Islet precursor cell (in vitro differentiated cells): ENCODE results near the gene CDK11B.
A peak's percentile ranks its signal among the peaks of the same experiment; 100 is the strongest.
"Not testable (repeated sequence)": the region's sequence is repeated elsewhere in the genome, so short reads cannot be mapped to it uniquely, and the experiment has no call there.

Experiments used
- DNase-seq: peaks from one replicate; pipeline ENCODE4 v3.0.0-alpha.2; 2018

The CDK11B gene

DNA sequence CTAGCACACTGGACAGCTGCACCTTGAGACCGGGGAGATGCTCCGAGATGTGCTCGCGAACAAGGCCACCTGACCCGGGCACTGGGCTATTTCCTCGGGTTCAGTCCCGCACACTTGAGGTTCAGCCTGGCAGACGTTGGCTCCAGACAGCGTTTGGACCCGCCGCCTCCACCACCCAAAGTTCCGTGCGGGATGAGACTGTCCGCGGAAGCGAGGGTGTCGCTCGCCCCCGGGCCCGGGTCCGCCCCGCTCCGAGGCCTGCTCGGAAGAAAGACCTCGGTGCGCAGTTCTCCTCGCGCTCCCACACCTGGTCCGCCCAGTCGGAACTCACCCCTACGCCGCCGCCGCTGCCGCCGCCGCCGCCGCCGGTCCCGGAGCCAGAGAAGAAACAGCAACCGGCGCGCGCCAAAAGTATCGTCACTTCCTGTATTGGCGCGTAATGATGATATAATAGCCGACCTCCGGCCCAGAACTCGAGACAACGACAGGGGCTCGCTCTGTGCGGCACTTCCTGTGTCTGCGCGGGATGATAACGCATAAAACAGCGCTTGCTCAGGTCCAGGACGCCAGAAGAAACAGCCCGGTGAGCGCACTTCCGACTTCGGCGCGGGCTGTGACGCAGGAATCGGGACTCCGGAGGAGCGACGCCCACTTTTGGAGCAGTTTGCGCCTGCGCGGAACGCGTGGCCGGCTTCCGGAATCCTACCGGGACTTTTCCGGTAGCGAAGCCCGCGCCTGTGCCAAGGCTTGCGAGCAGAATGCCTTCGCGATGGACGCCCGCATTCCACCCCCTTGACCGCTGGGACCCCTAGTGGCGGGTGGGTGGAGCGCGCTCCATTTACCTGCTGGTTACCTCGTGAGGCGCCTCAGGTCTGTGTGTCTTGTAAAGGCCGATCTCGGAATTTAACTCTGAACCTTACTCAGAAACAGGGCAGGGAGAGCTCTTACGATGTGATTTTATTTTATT is at the start of gene CDK11B:
Gene CDK11B (minus strand): TSS at position 422 of the 967 bp plus-strand sequence. CDS start 1,519 bp downstream, outside the sequence.
- DNase-seq = peak; percentile 96

DNA sequence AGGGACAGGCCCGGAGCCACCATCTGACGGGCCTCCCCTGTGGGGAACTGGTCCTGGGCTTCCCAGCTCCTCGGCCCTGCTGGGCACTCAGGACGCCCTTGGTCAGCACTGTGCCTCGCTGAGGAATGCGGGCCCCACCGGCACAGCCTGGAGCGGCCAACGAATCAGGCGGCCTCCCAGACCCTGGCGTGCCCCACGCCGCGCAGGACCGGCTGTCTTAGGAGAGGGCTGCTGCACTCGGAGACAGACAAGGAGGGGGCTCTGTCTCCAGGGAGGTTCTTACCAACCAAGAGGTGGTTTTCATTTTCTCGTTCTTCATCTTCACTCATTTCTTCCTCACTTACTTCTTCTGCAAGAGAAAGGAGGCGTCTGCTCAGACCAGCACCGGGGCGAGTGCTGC is 49.1 kb upstream of the CDK11B start:
- DNase-seq = not testable (repeated sequence)

DNA sequence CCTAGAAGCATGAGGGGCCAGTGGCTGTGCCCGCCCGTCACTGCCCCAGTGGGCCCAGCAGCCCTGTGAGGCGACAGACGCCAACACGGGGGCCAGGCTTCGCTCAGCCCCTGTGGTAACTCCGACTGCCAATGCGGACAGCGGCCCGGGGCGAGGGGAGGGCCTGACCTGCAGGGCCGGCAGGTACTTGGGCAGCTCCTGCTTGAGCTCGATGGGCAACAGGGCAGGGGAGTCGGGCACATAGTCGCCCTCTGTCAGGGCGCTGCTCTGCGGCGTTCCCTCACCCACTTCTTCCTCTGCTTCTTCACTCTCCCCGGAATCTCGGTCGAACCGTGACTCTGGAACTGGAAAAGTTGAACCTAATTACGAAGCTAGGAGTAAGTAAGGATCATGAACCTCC is 48.4 kb upstream of the CDK11B start:
- DNase-seq = not testable (repeated sequence)

DNA sequence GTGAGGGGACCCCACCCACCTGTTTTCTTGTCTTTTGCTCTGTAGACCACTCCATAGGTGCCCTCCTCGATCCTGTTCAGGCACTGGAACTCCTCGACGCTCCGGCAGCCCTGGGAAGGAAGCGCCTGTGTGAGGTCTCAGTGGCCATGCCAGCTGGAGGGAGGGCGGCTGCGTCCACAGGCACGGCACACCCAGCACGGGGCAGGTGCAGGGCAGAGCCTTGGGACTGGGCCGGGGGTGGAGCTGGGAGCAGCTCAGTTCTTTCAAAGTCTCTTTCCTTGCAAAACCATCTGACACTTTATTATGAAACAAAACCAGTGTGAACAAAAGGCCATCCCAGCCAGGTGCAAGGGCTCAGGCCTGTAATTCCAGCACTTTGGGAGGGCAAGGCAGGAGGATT is 46.8 kb upstream of the CDK11B start:
- not testable (repeated sequence) for DNase-seq

DNA sequence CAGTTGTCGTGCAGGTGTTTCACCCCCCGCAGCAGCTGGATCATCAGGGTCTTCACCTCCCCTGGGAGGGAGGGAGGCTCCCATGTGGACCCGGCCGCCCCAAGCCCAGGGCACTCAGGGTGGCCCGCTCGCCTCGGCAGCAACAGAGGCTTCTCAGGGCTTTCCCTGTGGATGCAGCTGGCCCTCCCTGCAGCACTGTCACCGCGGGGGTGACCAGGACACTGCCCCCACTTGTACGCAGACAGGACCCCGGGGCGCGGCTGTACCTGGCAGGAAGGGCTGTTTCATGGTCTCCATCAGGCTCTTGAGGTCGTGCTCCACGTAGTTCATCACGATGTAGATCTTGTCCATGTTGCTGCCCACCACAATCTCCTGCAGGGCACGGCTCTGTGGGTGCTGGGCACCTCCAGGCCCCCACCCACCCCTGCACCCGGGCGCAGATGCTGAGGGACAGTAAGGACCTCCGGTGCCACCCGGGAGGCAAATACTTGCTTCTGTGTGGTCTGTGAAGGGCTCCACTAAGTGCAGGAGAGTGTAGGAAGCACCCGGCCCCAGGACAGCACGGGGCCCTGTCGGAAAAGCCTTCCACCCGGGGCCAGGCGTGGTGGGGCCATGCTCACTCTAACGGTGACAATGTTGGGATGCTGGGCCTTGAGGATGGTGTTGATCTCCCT is 45.6 kb upstream of the CDK11B start:
- DNase-seq = peak; percentile 33

DNA sequence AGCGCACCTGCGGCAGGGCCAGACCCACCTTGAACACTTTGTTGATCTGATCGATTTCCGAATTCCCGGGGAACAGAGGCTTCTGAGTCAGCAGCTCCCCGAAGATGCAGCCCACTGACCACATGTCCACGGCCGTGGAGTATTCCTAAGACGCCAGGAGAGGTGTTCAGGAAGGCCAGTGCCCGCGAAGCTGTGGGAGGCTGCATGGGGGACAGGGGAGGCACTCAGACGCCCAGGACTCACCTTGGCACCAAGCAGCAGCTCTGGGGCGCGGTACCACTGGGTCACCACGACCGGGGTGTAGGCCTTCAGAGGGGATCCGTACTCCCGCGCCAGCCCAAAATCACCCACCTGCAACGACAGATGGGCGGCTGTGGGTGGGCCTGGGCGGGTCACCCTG is 45.0 kb upstream of the CDK11B start:
- DNase-seq = peak; percentile 40

DNA sequence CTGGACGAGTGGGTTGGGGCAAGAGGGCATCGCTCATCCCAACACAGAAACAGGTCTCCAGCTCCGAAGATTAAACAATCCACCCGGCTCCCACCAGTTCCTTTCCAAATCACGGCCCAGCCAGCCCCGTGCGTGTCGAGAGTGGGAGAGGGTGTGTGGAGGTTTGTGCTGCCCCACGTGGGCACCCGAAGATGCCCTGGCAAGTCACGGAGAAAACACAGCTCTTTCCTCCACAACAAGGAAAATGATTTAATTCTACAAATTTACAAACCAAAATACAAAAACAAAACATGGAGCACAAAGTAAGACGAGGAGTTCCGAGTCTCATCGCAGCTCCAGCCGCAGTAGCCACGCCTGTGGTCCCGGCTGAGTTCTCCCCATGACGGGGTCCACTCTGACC is 43.7 kb upstream of the CDK11B start:
- DNase-seq = not testable (repeated sequence)

DNA sequence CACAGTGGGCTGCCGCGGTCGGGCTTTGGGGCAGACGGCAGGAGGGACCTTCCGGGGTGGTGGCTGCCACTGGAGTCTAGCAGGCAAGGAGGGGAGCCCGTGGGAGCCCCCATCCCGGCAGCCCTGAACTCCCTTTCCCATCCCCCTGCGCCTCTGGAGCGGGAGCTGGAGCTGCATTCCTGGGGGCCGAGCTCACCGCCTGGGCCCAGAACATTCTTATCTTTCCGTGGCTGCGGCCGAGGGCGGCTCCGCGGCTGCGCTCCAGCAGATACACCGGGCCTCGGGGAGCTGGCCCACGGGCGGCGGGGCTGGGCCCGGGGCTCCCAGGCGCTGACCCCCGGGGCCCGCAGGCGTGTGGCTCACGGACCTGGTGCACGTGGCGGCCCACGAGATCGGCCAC is 41.8 kb upstream of the CDK11B start:
- DNase-seq = not testable (repeated sequence)

DNA sequence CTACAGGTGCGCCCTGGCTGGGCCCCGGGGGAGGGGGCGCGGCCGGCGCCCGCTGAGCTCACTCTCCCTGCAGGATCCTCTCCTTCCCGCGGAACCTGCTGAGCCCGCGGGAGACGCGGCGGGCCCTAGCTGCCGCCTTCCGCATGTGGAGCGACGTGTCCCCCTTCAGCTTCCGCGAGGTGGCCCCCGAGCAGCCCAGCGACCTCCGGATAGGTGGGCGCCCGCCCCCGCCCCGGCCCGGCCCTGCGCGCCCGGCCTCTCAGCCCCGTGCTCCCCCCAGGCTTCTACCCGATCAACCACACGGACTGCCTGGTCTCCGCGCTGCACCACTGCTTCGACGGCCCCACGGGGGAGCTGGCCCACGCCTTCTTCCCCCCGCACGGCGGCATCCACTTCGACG is 41.3 kb upstream of the CDK11B start:
- not testable (repeated sequence) for DNase-seq

DNA sequence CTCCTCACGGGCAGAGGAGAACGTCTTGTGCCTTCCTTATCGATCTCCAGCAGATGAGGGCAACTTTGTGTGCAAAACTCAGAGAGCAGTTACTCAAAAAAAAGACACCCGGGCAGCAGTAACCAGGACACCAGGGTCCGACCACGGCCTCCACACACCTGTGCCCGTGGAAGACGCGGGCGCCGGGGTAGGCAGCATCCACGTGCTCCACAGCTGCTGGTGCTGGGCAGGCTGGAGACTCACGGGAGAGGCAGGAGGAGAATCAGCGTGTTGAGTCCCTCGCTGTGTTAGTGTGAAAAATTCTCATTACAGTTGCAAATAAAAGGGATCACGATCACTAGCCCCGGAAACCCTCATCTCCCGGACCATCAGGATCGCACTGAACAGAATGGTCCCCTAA is 40.3 kb upstream of the CDK11B start:
- not testable (repeated sequence) for DNase-seq

DNA sequence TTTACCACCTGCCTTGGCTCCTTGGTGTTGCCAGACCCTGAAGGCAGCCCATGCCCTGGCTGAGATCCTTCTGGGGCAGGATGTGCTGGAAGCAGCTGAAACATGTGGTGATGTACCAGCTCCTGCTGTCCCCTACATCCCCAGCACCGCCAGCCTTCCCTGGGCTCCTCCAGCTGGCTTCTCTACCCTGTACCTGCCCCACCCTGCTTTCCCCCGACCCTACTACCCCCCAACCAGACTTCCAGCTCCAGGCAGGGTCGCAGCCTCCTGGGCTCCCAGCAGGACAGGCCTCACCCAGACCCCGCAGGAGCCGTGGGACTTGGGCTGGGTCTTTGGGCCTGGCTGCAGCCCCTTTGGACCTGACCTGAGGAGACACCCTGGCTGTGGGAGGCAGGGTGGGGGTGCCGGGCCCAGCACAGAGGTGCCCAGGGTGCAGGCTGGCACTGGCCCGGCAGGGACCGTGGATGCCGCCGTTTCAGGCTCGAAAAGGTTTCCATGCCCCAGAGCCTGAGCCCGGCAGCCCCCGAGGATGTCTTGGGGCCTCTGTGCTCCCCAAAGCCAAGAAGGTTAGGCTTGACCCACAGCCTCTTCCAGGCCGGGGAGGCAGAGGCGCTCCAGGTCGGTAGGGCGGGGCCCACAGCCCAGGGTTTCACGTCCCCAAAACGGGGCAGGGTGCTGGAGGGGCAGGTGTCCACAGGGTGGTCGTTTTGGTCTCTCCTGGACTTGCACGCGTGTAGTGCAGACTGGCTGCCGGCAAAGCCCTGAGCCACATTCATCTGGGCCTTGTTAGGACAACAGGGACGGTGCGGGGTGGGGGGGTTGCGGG is 38.8 kb upstream of the CDK11B start:
- peak; percentile 38 for DNase-seq

DNA sequence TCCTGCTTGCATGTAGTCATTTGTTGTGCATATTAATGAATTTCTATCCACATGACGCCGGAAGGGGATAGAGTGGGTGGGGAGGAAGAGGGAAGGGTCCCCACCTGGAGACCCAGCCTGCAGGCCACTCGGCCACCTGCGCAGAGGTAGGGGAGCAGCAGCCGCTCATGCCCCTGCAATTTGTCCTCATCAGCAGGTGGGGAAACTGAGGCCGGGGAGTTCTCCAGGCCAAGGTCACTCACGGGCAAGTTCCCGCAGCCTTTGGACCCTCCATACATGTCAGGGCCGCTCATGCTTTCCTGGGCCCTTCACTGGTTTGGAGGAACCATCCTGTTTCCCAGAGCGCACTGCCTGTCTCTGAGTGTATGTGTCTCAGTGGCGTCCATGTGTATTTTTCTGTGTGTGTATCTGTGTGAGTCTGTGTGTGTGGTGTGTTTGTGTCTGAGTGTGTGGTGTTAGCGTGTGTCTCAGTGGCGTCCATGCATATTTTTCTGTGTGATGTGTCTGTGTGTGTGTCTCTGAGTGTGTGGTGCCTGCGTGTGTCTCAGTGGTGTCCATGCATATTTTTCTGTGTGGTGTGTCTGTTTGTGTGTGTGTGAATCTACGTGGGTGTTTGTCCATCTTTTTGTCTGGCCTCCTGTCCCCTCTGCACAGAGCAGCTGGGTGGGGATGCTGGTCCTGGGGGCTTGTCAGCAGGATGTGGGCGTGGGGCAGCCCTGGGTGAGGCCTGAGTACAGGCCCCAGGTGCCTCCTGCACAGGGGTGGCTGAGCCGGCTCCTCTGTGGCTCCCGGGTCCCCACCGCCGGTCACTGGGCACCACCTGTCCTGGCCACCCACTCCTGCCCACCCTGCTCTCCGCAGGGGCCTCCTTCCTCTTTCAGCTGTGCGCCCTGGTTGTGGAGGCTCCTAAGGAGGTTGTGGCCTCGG is 37.9 kb upstream of the CDK11B start:
- DNase-seq = not testable (repeated sequence)

DNA sequence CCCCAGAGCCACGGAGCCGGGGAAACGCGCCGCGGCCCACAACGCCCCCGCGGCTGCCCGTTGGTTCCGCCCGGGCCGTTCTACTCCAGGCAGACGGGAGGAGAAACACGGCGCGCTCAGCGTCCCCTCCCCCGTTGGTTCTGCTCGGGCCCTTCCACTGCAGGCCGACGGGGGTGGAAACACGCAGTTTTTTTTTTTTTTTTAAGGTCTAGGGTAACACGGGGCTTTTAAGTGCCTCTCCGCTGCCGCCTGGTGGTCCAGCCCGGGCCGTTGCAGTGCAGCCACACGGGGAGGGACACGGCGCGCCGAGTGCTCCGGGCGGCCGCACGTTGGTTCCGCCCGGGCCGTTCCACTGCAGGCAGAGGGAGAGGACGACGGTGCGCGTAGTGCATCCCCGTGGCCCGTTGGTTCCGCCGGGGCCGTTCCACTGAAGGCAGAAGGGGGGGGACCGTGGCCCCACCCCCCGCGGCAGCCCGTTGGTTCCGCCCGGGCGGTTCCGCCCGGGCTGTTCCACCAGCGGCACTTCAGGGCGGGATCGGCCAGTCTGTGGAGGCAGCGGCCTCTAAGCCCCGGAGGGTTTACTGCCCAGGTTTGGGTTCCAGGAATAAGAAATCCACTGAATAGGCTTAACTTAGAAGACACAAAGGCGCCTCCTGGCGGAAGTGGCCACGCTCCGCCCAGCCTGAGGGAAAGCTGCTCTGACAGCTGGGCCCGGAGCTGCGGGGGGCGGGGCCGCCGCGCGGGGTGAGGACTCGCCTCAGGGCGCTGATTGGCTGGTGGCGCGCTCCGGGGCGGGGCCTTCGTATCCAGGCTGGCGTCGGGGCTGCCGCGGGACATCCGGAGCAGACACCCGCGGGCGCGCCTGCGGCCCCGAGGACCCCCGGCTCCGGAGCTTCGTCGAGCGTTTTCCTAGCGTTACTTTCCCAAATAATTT is 34.2 kb upstream of the CDK11B start, which contains the start of gene SLC35E2B:
Gene SLC35E2B (minus strand): TSS at position 82 of the 934 bp plus-strand sequence. CDS start 16,096 bp downstream, outside the sequence.
- DNase-seq = peak; percentile 90

DNA sequence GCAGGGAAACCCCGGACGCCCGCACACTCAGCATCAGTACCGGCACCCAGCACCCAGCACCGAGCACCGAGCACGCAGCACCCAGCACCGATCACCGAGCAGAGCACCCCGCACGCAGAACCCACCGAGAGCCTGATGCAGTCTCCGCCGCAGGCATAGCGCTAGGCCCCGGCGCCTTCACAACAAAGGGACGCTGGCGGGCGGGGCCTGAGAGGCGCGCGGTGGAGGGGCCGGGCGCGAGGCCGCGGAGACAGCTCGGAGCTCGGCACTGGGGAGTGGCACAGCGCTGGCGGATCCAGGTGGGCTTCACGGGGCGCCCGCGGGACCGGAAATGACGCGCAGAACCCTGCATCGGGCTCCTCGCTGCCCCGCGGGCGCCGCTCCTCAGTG is 33.5 kb upstream of the CDK11B start:
- DNase-seq = peak; percentile 63

DNA sequence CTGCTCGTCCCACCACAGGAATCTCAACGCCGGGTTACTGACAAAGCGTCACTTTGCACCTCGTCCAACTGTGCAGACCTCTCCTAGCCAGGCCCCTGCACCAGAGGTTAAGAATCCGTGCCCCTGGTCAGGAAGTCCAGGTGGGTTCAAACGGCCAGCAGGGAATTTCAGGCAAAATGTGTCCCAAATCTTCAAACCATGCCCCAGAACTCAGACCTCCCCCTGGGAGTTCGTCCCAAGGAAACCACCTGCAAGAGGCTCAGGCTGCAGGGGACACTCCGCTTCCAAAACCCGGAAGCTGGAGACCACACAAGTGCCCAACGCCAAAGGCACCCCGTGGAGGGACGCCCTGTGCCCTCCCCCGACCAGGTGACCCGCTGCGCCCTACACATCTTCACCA is 32.6 kb upstream of the CDK11B start:
- DNase-seq = not testable (repeated sequence)

DNA sequence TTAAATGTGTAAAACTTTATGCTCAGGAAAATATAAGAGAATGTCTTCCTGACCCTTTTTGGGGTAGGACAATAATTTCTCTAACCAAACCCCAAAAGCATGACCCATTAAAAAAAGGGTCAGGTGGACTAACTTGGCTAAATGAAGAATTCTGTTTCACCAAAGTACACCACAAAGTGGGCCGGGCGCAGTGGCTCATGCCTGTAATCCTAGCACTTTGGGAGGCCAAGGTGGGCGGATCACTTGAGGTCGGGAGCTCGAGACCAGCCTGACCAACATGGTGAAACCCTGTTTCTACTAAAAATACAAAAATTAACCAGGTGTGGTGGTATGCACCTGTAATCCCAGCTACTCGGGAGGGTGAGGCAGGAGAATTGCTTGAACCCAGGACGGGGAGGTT is 30.7 kb upstream of the CDK11B start:
- not testable (repeated sequence) for DNase-seq

DNA sequence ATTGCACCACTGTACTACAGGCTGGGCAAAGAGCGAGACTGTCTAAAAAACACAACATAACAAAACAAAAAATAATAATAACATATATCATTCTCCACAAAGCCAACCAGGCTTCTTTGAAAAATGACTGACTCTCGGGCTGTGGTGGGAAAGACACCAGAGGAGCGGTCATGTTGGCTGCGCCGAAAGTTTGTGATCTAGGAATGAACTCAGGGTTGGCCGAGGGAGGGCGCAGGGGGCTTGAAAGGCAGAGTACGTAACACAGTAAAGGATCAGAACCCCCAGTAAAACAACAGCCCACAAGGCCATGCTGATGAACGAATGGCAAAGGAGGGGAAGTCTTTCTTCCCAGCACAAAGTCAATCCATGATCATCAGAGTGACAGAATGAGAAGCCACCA is 29.0 kb upstream of the CDK11B start:
- no peak for DNase-seq

DNA sequence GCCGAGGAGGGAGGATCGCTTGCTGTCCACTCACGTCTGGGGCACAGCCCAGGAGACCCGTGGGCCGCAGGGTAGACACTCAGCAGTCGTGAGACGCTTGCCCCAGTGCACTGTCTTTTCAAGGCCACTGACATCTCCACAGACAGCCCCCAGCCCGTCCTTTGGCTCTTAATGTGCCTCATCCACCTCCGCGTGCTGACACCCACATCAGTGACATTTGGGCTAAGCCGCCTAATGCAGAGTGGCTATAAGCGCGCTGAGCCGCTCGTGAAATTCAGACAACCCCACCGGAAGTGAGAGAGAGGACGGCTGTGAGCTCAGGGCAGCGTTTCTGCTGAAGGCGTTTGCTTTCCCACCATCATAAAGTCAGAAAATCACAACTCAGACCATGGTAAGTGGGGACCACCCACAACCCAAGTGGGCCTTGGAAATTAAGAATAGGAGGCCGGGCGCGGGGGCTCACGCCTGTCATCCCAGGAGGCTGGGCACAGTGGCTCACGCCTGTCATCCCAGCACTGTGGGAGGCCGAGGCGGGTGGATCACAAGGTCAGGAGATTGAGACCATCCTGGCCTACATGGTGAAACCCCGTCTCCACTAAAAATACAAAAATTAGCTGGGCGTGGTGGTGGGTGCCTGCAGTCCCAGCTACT is 25.4 kb upstream of the CDK11B start:
- DNase-seq = no peak

DNA sequence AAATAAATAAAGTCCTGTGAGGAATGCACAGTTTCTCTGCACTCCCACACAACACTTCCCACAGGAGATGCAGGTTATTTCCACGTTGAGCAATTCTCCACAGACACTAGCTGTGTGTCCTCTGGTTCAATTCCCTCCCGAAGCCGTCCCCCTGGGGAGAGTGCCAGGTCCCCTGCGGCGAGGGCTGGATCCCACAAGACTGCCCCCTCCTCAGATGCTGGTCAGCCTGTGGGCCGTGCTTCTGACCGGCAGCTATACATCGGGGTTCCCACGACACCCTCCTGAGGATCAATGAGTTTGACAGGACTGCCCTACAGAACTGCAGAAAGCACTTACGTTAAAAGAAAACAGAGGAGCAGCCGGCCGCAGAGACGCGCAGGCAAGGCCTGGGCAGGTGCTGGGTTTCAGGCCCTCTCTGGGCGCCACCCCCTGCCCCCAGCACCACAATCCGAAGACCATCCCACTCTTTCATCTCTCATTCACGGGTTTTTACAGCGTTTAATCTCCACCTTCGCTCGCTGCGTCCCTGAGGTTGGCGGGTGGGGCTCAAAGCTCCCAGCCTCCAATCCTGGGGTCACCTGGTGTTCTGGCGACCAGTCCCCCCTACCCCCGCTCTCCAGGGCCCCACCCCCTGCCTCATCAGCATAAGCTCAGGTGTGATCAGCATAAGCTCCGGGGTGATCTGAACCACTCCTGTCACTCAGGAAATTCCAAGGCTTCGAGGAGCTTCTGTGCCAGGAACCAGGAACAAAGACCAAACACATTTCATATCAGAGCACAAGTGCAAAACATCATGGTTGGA is 24.5 kb upstream of the CDK11B start:
- DNase-seq = no peak
